Astrocyte of the cerebellum (primary cell): ENCODE results near the gene COL25A1.
"Not testable (repeated sequence)": the region's sequence is repeated elsewhere in the genome, so short reads cannot be mapped to it uniquely, and the experiment has no call there.

Source experiments
- DNase-seq: peaks from one replicate; pipeline ENCODE4 v3.0.0-alpha.2; 2011; ENCODE audit warnings: low read depth
- H3K4me3 ChIP-seq: 2 replicates; pipeline ENCODE4 v1.5.1; 2011; ENCODE audit warnings: mild to moderate bottlenecking, low read depth, low read length, moderate library complexity
- CTCF ChIP-seq: IDR thresholded peaks from 2 replicates; pipeline ENCODE4 v1.5.1; 2012; ENCODE audit warnings: low read length, low read depth, moderate library complexity, mild to moderate bottlenecking; ENCODE audit errors: missing control alignments
- in situ Hi-C: cut with HindIII; loops from 2 replicates; pipeline ENCODE4 v1.10.0; 2017; ENCODE audit warnings: low sequenced_read_pairs

The COL25A1 gene

GRCh38 chr4:108943976-108944591 is 358.4 kb downstream of the COL25A1 start:
- no peak for TF ChIP-seq CTCF
- no peak for DNase-seq
- no peak overlapping the region for H3K4me3 ChIP-seq
- in situ Hi-C loops, result no loop called here

- in situ Hi-C loops, result no loop called here
- no peak overlapping the region for H3K4me3 ChIP-seq
- no peak for TF ChIP-seq CTCF
- no peak for DNase-seq
Measured at GRCh38 chr4:108943371-108943770, 359.1 kb downstream of the COL25A1 start.

- DNase-seq, result no peak
- H3K4me3 ChIP-seq, result no peak overlapping the region
- in situ Hi-C loops, result no loop called here
Measured at GRCh38 chr4:108941904-108942430, 360.5 kb downstream of the COL25A1 start.

GRCh38 chr4:108940634-108941033 is 361.8 kb downstream of the COL25A1 start:
- H3K4me3 ChIP-seq, result no peak overlapping the region
- no peak for DNase-seq

More at GRCh38 chr4:108941904-108942430, 360.5 kb downstream of the COL25A1 start:
- TF ChIP-seq CTCF, result no peak

GRCh38 chr4:108940149-108940548 is 362.3 kb downstream of the COL25A1 start:
- DNase-seq, result no peak
- in situ Hi-C loops, result no loop called here
- no peak for TF ChIP-seq CTCF
- no peak overlapping the region for H3K4me3 ChIP-seq

More at GRCh38 chr4:108940634-108941033, 361.8 kb downstream of the COL25A1 start:
- in situ Hi-C loops, result no loop called here
- TF ChIP-seq CTCF, result no peak

- in situ Hi-C loops, result no loop called here
- no peak overlapping the region for H3K4me3 ChIP-seq
- DNase-seq, result no peak
- no peak for TF ChIP-seq CTCF
Measured at GRCh38 chr4:108937066-108937465, 365.4 kb downstream of the COL25A1 start.

GRCh38 chr4:108933925-108934324 is 368.5 kb downstream of the COL25A1 start:
- H3K4me3 ChIP-seq, in situ Hi-C loops, DNase-seq: not testable (repeated sequence)
